ENCODE results near the gene CLIP1. TPM values are rescaled to one million over a fixed set of nuclear protein-coding genes. Genes with fewer than 3 reads are reported as not detected.
"Not testable (repeated sequence)": the region's sequence is repeated elsewhere in the genome, so short reads cannot be mapped to it uniquely, and the experiment has no call there.

Gene CLIP1
- total RNA-seq, 1 donor = 103 TPM

DNA sequence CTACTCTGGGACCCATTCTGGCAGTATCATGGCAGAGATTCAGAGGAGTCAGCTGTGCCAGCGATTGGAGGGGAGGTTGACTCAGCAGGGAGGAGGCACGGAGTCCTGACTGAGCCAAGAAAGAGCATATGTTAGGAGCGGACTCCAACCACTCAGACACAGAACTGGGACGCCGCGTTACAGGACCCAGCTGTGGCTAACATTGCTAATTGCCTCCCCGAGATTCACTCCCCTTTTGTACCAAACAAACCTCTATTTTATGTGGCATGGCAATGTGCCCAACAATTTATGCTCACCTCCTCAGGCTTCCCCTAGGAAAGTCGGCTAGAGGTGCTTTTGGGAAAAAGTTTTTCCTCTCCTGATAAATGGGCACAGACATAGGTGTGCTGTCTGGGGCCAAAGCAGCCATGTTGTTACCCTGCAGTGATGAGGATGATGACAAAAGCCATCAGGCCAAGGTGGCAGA, 15.2 kb upstream of the CLIP1 start:
- peak overlapping the region; percentile 36 for H2AFZ ChIP-seq (ENCODE audit: low read length)
- DNase-seq (ENCODE audit: insufficient read length, low spot score, missing footprints) = peak; percentile 91
- no peaks in the 10 kb centered on the region for H3K79me2 ChIP-seq (ENCODE audit: insufficient read depth, low read length)
- H3K9me3 ChIP-seq (ENCODE audit: low read depth, low read length) = no peaks in the 10 kb centered on the region
- H3K27me3 ChIP-seq (ENCODE audit: insufficient read depth, low read length) = no peaks in the 10 kb centered on the region
- no peaks in the 10 kb centered on the region for H3K36me3 ChIP-seq (ENCODE audit: insufficient read depth, low read length)
- H3K27ac ChIP-seq (ENCODE audit: low read depth, low read length) = no peak overlapping the region
- peaks cover 6% of the 10 kb centered on the region for H3K4me1 ChIP-seq (ENCODE audit: insufficient read depth, low read length)
- H3K4me2 ChIP-seq (ENCODE audit: insufficient read depth, low read length) = peak overlapping the region; percentile 66
- no peak for TF ChIP-seq CTCF (IDR thresholded peaks at IDR 0.05; ENCODE audit: extremely low read depth, low read depth, low read length)
- H4K20me1 ChIP-seq (ENCODE audit: insufficient read depth, low read length) = no peaks in the 10 kb centered on the region
- H3K4me3 ChIP-seq (ENCODE audit: insufficient read depth, low read length) = peak overlapping the region; percentile 28

- Histone ChIP-seq H4K20me1 (ENCODE audit: insufficient read depth, low read length) (no peaks in the 10 kb centered on the region), H3K4me1 (ENCODE audit: insufficient read depth, low read length) (peaks cover 6% of the 10 kb centered on the region), H3K36me3 (ENCODE audit: insufficient read depth, low read length) (no peaks in the 10 kb centered on the region), H3K79me2 (ENCODE audit: insufficient read depth, low read length) (no peaks in the 10 kb centered on the region), H3K4me2 (ENCODE audit: insufficient read depth, low read length) (no peak overlapping the region), H3K9me3 (ENCODE audit: low read depth, low read length) (no peaks in the 10 kb centered on the region), H3K27me3 (ENCODE audit: insufficient read depth, low read length) (no peaks in the 10 kb centered on the region), H3K4me3 (ENCODE audit: insufficient read depth, low read length) (no peak overlapping the region), H3K27ac (ENCODE audit: low read depth, low read length) (no peak overlapping the region), H2AFZ (ENCODE audit: low read length) (no peak overlapping the region)
- TF ChIP-seq CTCF (IDR thresholded peaks at IDR 0.05; ENCODE audit: extremely low read depth, low read depth, low read length) = no peak
- no peak for DNase-seq (ENCODE audit: insufficient read length, low spot score, missing footprints)
Observed at GRCh38 chr12:122435186-122435585, 12.7 kb upstream of the CLIP1 start.

GRCh38 chr12:122429043-122429442, 6.6 kb upstream of the CLIP1 start:
- H4K20me1 ChIP-seq (ENCODE audit: insufficient read depth, low read length); H3K79me2 ChIP-seq (ENCODE audit: insufficient read depth, low read length); H3K27ac ChIP-seq (ENCODE audit: low read depth, low read length); H3K36me3 ChIP-seq (ENCODE audit: insufficient read depth, low read length); H3K4me2 ChIP-seq (ENCODE audit: insufficient read depth, low read length); H2AFZ ChIP-seq (ENCODE audit: low read length); H3K4me3 ChIP-seq (ENCODE audit: insufficient read depth, low read length); H3K27me3 ChIP-seq (ENCODE audit: insufficient read depth, low read length); DNase-seq (ENCODE audit: insufficient read length, low spot score, missing footprints); H3K4me1 ChIP-seq (ENCODE audit: insufficient read depth, low read length); H3K9me3 ChIP-seq (ENCODE audit: low read depth, low read length): not testable (repeated sequence)

DNA sequence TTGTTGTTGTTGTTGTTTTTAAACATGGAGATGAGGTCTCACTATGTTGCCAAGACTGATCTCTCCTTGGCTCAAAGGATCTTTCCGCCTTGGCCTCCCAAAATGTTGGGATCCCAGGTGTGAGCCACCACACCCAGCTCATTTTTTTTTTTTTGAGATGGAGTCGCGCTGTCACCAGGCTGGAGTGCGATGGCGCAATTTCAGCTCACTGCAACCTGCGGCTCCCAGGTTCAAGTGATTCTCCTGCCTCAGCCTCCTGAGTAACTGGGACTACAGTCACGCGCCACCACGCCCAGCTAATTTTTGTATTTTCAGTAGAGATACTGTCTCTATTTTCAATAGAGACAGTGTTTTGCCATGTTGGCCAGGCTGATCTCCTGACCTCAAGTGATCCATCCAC, 4.9 kb upstream of the CLIP1 start:
- Histone ChIP-seq H3K27ac (ENCODE audit: low read depth, low read length) (no peak overlapping the region), H3K4me3 (ENCODE audit: insufficient read depth, low read length) (no peak overlapping the region), H3K9me3 (ENCODE audit: low read depth, low read length) (no peaks in the 10 kb centered on the region), H2AFZ (ENCODE audit: low read length) (no peak overlapping the region), H3K79me2 (ENCODE audit: insufficient read depth, low read length) (no peaks in the 10 kb centered on the region), H3K27me3 (ENCODE audit: insufficient read depth, low read length) (no peaks in the 10 kb centered on the region), H3K4me1 (ENCODE audit: insufficient read depth, low read length) (peaks cover 10% of the 10 kb centered on the region), H4K20me1 (ENCODE audit: insufficient read depth, low read length) (no peaks in the 10 kb centered on the region), H3K4me2 (ENCODE audit: insufficient read depth, low read length) (no peak overlapping the region), H3K36me3 (ENCODE audit: insufficient read depth, low read length) (no peaks in the 10 kb centered on the region)
- DNase-seq (ENCODE audit: insufficient read length, low spot score, missing footprints) = no peak
- no peak for TF ChIP-seq CTCF (IDR thresholded peaks at IDR 0.05; ENCODE audit: extremely low read depth, low read depth, low read length)

All from osteoblast (primary cell).